K562 (cell line): ENCODE results near the gene FAM171A2.
"Not testable (repeated sequence)": the region's sequence is repeated elsewhere in the genome, so short reads cannot be mapped to it uniquely, and the experiment has no call there.

Experiments
- CEBPG ChIP-seq, 3 experiments: fragments of 200-800 bp in 1 of 3; sonication (Bioruptor generic) in 1 of 3; sonication (generic) in 1 of 3; formaldehyde crosslinking in 1 of 3; IDR thresholded peaks in 2 of 3; conservative IDR thresholded peaks in 1 of 3; 2 replicates each; pipeline versions ENCODE4 v1.6.1 to v1.8.0; 2016 to 2022; ENCODE audit warnings: missing compliant biosample characterization in 2 of 3, missing genetic modification characterization in 2 of 3, mild to moderate bottlenecking in 1 of 3, missing genetic modification reagents in 1 of 3
- CTCF ChIP-seq, 3 experiments: IDR thresholded peaks in 2 of 3; conservative IDR thresholded peaks in 1 of 3; 2 replicates each; pipeline ENCODE4 v1.5.1; 2011 to 2012; ENCODE audit warnings: low read length in 3 of 3, mild to moderate bottlenecking in 3 of 3, control low read depth in 2 of 3, improper control_type of control experiment in 1 of 3, inconsistent platforms in 1 of 3, low read depth in 1 of 3, mixed read lengths in 1 of 3, moderate library complexity in 1 of 3; ENCODE audit not compliant: insufficient read depth in 2 of 3
- ELF1 ChIP-seq: fragments of 200-800 bp; sonication (Bioruptor generic); IDR thresholded peaks from 2 replicates; pipeline ENCODE4 v1.6.1; 2016; ENCODE audit warnings: missing genetic modification characterization, missing compliant biosample characterization
- HNRNPL ChIP-seq: fragments of 200-400 bp; formaldehyde crosslinking; IDR thresholded peaks from 2 replicates; pipeline ENCODE4 v1.6.1; 2017; ENCODE audit warnings: low read depth, mild to moderate bottlenecking, low read length
- KLF13 ChIP-seq: fragments of 450-650 bp; IDR thresholded peaks from 2 replicates; pipeline ENCODE4 v1.6.1; 2016; ENCODE audit warnings: missing genetic modification characterization, low read depth, mild to moderate bottlenecking, missing compliant biosample characterization, moderate library complexity, borderline replicate concordance
- KLF16 ChIP-seq: IDR thresholded peaks from 2 replicates; pipeline ENCODE4 v1.6.1; 2016; ENCODE audit warnings: antibody characterized with exemption
- NFRKB ChIP-seq: fragments of 450-650 bp; IDR thresholded peaks from 2 replicates; pipeline ENCODE4 v1.6.1; 2016; ENCODE audit warnings: low read depth
- POLR2A ChIP-seq: fragments of 450-650 bp; conservative IDR thresholded peaks from 2 replicates; pipeline ENCODE4 v1.6.1; 2016
- SIRT6 ChIP-seq: IDR thresholded peaks from one replicate; pipeline ENCODE4 v1.6.1; 2012; ENCODE audit warnings: low read depth, mild to moderate bottlenecking, control low read depth, inconsistent platforms, low read length, moderate library complexity
- STAG1 ChIP-seq: sonication (generic); formaldehyde crosslinking; IDR thresholded peaks from 2 replicates; pipeline ENCODE4 v1.5.0; 2020; ENCODE audit warnings: missing genetic modification reagents, borderline replicate concordance
- ZKSCAN8 ChIP-seq: fragments of 200-800 bp; sonication (Bioruptor generic); IDR thresholded peaks from 2 replicates; pipeline ENCODE4 v1.6.1; 2016; ENCODE audit warnings: missing genetic modification characterization, missing compliant biosample characterization
- ZNF239 ChIP-seq: fragments of 250-450 bp; sonication (Bioruptor Pico); IDR thresholded peaks from 2 replicates; pipeline ENCODE4 v1.4.0; 2020; ENCODE audit warnings: mild to moderate bottlenecking
- TF ChIP-seq, protein P1 (sequence below): sonication (generic); formaldehyde crosslinking; IDR thresholded peaks from 2 replicates; pipeline ENCODE4 v1.9.0; 2022; ENCODE audit warnings: mild to moderate bottlenecking, missing genetic modification reagents
- TF ChIP-seq, protein P2 (sequence below), 2 experiments: fragments of 450-650 bp; IDR thresholded peaks; 2 replicates each; pipeline ENCODE4 v1.6.1; 2016

DNA sequence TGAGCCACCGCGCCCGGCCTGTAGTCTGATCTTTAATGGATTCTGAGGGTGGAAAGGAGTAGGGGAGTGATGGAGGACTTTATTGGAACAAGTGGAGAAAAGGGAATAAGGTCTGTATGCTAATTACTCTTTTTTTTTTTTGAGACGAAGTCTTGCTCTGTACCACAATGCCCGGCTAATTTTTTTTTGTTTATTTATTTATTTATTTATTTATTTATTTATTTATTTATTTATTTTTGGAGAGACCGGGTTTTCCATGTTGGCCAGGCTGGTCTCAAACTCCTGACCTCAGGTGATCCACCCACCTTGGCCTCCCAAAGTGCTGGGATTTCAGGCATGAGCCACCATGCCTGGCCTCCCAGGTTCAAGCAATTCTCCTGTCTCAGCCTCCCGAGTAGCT, 34.1 kb downstream of the FAM171A2 start:
- TF ChIP-seq POLR2A; CTCF (IDR thresholded peaks at IDR 0.05 in 2 of 3, conservative IDR thresholded peaks at IDR 0.05 in 1 of 3; ENCODE audit: insufficient read depth in 2 of 3, low read depth in 1 of 3, low read length in 3 of 3); KLF13 (tag); ZNF239; SIRT6; ZKSCAN8 (CRISPR knock-in tag); KLF16; HNRNPL; NFRKB; ELF1 (tag); STAG1 (CRISPR knock-in tag); CEBPG (CRISPR knock-in tag; IDR thresholded peaks at IDR 0.05); CEBPG (tag; conservative IDR thresholded peaks at IDR 0.05 in 1 of 2, IDR thresholded peaks at IDR 0.05 in 1 of 2): not testable (repeated sequence)
- TF ChIP-seq, protein P1, sequence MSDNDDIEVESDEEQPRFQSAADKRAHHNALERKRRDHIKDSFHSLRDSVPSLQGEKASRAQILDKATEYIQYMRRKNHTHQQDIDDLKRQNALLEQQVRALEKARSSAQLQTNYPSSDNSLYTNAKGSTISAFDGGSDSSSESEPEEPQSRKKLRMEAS (CRISPR knock-in tag) = not testable (repeated sequence)
- TF ChIP-seq, protein P2, sequence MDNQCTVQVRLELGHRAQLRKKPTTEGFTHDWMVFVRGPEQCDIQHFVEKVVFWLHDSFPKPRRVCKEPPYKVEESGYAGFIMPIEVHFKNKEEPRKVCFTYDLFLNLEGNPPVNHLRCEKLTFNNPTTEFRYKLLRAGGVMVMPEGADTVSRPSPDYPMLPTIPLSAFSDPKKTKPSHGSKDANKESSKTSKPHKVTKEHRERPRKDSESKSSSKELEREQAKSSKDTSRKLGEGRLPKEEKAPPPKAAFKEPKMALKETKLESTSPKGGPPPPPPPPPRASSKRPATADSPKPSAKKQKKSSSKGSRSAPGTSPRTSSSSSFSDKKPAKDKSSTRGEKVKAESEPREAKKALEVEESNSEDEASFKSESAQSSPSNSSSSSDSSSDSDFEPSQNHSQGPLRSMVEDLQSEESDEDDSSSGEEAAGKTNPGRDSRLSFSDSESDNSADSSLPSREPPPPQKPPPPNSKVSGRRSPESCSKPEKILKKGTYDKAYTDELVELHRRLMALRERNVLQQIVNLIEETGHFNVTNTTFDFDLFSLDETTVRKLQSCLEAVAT (IDR thresholded peaks at IDR 0.05) = not testable (repeated sequence)
